HepG2 (cell line): Measurements from ENCODE around the gene PTGR2. TPM values are rescaled to one million over a fixed set of nuclear protein-coding genes. Genes with fewer than 3 reads are reported as not detected.

Experiments used
- BRF2 ChIP-seq: sonication (generic); formaldehyde crosslinking; IDR thresholded peaks from 2 replicates; pipeline ENCODE4 v1.8.1; 2022; ENCODE audit warnings: mild to moderate bottlenecking, missing genetic modification reagents
- GPBP1L1 ChIP-seq: sonication (generic); formaldehyde crosslinking; IDR thresholded peaks from 2 replicates; pipeline ENCODE4 v1.5.0; 2020; ENCODE audit warnings: mild to moderate bottlenecking, missing genetic modification reagents
- HDAC1 ChIP-seq: sonication (generic); formaldehyde crosslinking; IDR thresholded peaks from 2 replicates; pipeline ENCODE4 v1.5.1; 2020; ENCODE audit warnings: mild to moderate bottlenecking, missing genetic modification reagents
- NFKBIZ ChIP-seq: IDR thresholded peaks from 2 replicates; pipeline ENCODE4 v1.6.1; 2018; ENCODE audit warnings: missing genetic modification reagents, missing compliant biosample characterization
- REST ChIP-seq, 2 experiments: IDR thresholded peaks; 2 replicates each; pipeline ENCODE4 v1.6.1; 2011 to 2012; ENCODE audit warnings: low read length in 2 of 2, borderline replicate concordance in 1 of 2, low read depth in 1 of 2, mild to moderate bottlenecking in 1 of 2, moderate library complexity in 1 of 2
- SMARCE1 ChIP-seq: fragments of 450-650 bp; IDR thresholded peaks from 2 replicates; pipeline ENCODE4 v1.6.1; 2017; ENCODE audit warnings: borderline replicate concordance
- TERF1 ChIP-seq: sonication (generic); formaldehyde crosslinking; IDR thresholded peaks from 2 replicates; pipeline ENCODE4 v1.8.0; 2022; ENCODE audit warnings: mild to moderate bottlenecking, missing genetic modification reagents, moderate library complexity
- TFDP2 ChIP-seq: sonication (generic); formaldehyde crosslinking; IDR thresholded peaks from 2 replicates; pipeline ENCODE4 v1.4.0; 2020; ENCODE audit warnings: missing genetic modification reagents
- YEATS2 ChIP-seq: sonication (generic); formaldehyde crosslinking; IDR thresholded peaks from 2 replicates; pipeline ENCODE4 v1.4.0; 2020; ENCODE audit warnings: missing genetic modification reagents, borderline replicate concordance
- ZBTB49 ChIP-seq: sonication (generic); formaldehyde crosslinking; IDR thresholded peaks from 2 replicates; pipeline ENCODE4 v1.4.0; 2020; ENCODE audit warnings: missing genetic modification reagents, borderline replicate concordance
- ZEB1 ChIP-seq: IDR thresholded peaks from 2 replicates; pipeline ENCODE4 v1.6.1; 2012; ENCODE audit warnings: mild to moderate bottlenecking, low read depth, inconsistent platforms; ENCODE audit not compliant: insufficient replicate concordance
- ZNF180 ChIP-seq: sonication (generic); formaldehyde crosslinking; IDR thresholded peaks from 2 replicates; pipeline ENCODE4 v1.4.0; 2020; ENCODE audit warnings: low read depth, missing genetic modification reagents, borderline replicate concordance
- ZNF296 ChIP-seq: sonication (generic); formaldehyde crosslinking; conservative IDR thresholded peaks from 2 replicates; pipeline ENCODE4 v1.5.0; 2020; ENCODE audit warnings: mild to moderate bottlenecking, missing genetic modification reagents
- ZNF446 ChIP-seq: sonication (generic); formaldehyde crosslinking; IDR thresholded peaks from 2 replicates; pipeline ENCODE4 v1.5.0; 2020; ENCODE audit warnings: mild to moderate bottlenecking, missing genetic modification reagents
- ZNF496 ChIP-seq: sonication (generic); formaldehyde crosslinking; IDR thresholded peaks from 2 replicates; pipeline ENCODE4 v1.8.1; 2023; ENCODE audit warnings: mild to moderate bottlenecking, moderate library complexity, missing genetic modification reagents; ENCODE audit not compliant: insufficient replicate concordance
- ZNF543 ChIP-seq: sonication (generic); formaldehyde crosslinking; IDR thresholded peaks from 2 replicates; pipeline ENCODE4 v1.4.0; 2020; ENCODE audit warnings: mild to moderate bottlenecking, missing genetic modification reagents
- ZNF891 ChIP-seq: sonication (generic); formaldehyde crosslinking; IDR thresholded peaks from 2 replicates; pipeline ENCODE4 v1.5.0; 2020; ENCODE audit warnings: mild to moderate bottlenecking, missing genetic modification reagents
- polyA plus RNA-seq, 8 experiments: library from polyadenylated mRNA; depleted of rRNA in 3 of 8; stranded (reverse) in 7 of 8; unstranded in 1 of 8; fragments of >200 nt; fragmentation: Illumina TruSeq in 4 of 8; extraction: Trizol in 4 of 8; gene quantifications; 2 replicates each; pipeline versions ENCODE4 v1.2.1 to v1.2.3, GENCODE V29; 2011 to 2016; ENCODE audit warnings: low read depth in 4 of 8, missing spikeins in 1 of 8, mixed read lengths in 1 of 8; ENCODE audit not compliant: insufficient read depth in 1 of 8
- total RNA-seq, 5 experiments: library from RNA; depleted of rRNA; stranded (reverse); fragments of >200 nt; fragmentation: Illumina TruSeq; extraction: Trizol; gene quantifications; 2 replicates each; pipeline ENCODE4 v1.2.3, GENCODE V29; 2016; ENCODE audit warnings: low read depth in 1 of 5

Gene PTGR2
- total and polyA plus RNA-seq, 2 of the 13 experiments (the other 11 are each of a cell fraction or from before 2014, with no cell fraction given), result 3.0 to 4.3 TPM

GRCh38 chr14:73886449-73887317 lies 35.1 kb downstream of the PTGR2 start, which contains the start of gene ZNF410 (continued):
- TF ChIP-seq TERF1 (CRISPR knock-in tag), result 0 out of 2 replicates have a peak, but pooled peaks have one; percentile 68
- no peak for TF ChIP-seq ZNF446 (CRISPR knock-in tag)
- no peak; the same call in 1 of the 2 replicates for TF ChIP-seq ZNF180 (CRISPR knock-in tag)
- peak; percentile 93 for TF ChIP-seq TFDP2 (CRISPR knock-in tag)
- no peak for TF ChIP-seq ZEB1
- no peak for TF ChIP-seq SMARCE1
- no peak for TF ChIP-seq BRF2 (CRISPR knock-in tag)
- peak; percentile 89 for TF ChIP-seq ZNF543 (CRISPR knock-in tag)
- TF ChIP-seq ZNF296 (CRISPR knock-in tag), result no peak
- TF ChIP-seq ZBTB49 (CRISPR knock-in tag), result no peak
- TF ChIP-seq HDAC1 (CRISPR knock-in tag), result peak; percentile 95
- TF ChIP-seq YEATS2 (CRISPR knock-in tag), result peak; percentile 88; the same call in 1 of the 2 replicates
- no peak for TF ChIP-seq GPBP1L1 (CRISPR knock-in tag)
- no peak for TF ChIP-seq REST (IDR thresholded peaks at IDR 0.05; ENCODE audit: borderline replicate concordance in 1 of 2, low read depth in 1 of 2, low read length in 2 of 2)
- no peak for TF ChIP-seq ZNF496 (CRISPR knock-in tag)
- peak; percentile 80 for TF ChIP-seq ZNF891 (CRISPR knock-in tag)
- peak; percentile 21; the same call in 1 of the 2 replicates for TF ChIP-seq NFKBIZ (CRISPR knock-in tag)
